Lung (tissue), 12 donors: ENCODE measurements around the gene ATP11B. TPM values are rescaled to one million over a fixed set of nuclear protein-coding genes. Genes with fewer than 3 reads are reported as not detected.
"Not testable (repeated sequence)": the region's sequence is repeated elsewhere in the genome, so short reads cannot be mapped to it uniquely, and the experiment has no call there.

Experiments
- ATAC-seq: fragments of 200-7000 bp; cut with Tn5 transposase; one replicate; pipeline ENCODE4 v1.9.1; 2020; ENCODE audit warnings: moderate number of reproducible peaks; ENCODE audit not compliant: insufficient read depth, low FRiP score
- DNase-seq, 3 donors: peaks; one replicate each; pipeline ENCODE4 v3.0.0-alpha.2; 2013 to 2017
- H3K27ac ChIP-seq, 2 donors: one replicate each; pipeline ENCODE4 v1.5.1; 2013; ENCODE audit warnings: mild to moderate bottlenecking in 2 of 2, moderate library complexity in 2 of 2, control low read depth in 1 of 2, inconsistent platforms in 1 of 2, low read depth in 1 of 2, low read length in 1 of 2
- H3K27me3 ChIP-seq, 3 donors: one replicate each; pipeline ENCODE4 v1.5.1; 2013; ENCODE audit warnings: low read length in 2 of 3; ENCODE audit not compliant: control insufficient read depth in 3 of 3, insufficient read depth in 3 of 3
- H3K36me3 ChIP-seq, 4 donors: one replicate each; pipeline ENCODE4 v1.5.1; 2013; ENCODE audit warnings: low read length in 4 of 4, mild to moderate bottlenecking in 1 of 4, moderate library complexity in 1 of 4; ENCODE audit not compliant: control insufficient read depth in 4 of 4, insufficient read depth in 4 of 4
- H3K4me1 ChIP-seq, 5 donors: one replicate each; pipeline ENCODE4 v1.5.1; 2013; ENCODE audit warnings: low read length in 5 of 5, mild to moderate bottlenecking in 2 of 5, moderate library complexity in 1 of 5; ENCODE audit not compliant: control insufficient read depth in 5 of 5, insufficient read depth in 5 of 5
- H3K4me3 ChIP-seq: one replicate; pipeline ENCODE4 v1.5.1; 2013; ENCODE audit warnings: mild to moderate bottlenecking, control low read depth, moderate library complexity
- H3K9ac ChIP-seq, 2 donors: one replicate each; pipeline ENCODE4 v1.5.1; 2013; ENCODE audit warnings: low read length in 2 of 2, control low read depth in 1 of 2; ENCODE audit not compliant: insufficient read depth in 1 of 2
- H3K9me3 ChIP-seq, 4 donors: one replicate each; pipeline ENCODE4 v1.5.1; 2013; ENCODE audit warnings: low read length in 3 of 4, mild to moderate bottlenecking in 1 of 4, moderate library complexity in 1 of 4; ENCODE audit not compliant: control insufficient read depth in 4 of 4, insufficient read depth in 3 of 4
- CTCF ChIP-seq: IDR thresholded peaks from 2 replicates; pipeline ENCODE4 v1.5.1; 2012; ENCODE audit warnings: mild to moderate bottlenecking; ENCODE audit errors: control extremely low read depth, extremely low read depth
- WGBS, 2 donors: extraction: QIAGEN DNeasy Blood & Tissue Kit; methylation state at CpG; one replicate each; pipeline ENCODE4 v1.1.7; 2013; 5-methylcytosine and 5-hydroxymethylcytosine counted together
- polyA plus RNA-seq, 2 donors: library from polyadenylated mRNA; stranded (reverse); fragments of 200-250 nt; gene quantifications; one replicate each; pipeline ENCODE4 v1.2.1, GENCODE V29; 2013
- total RNA-seq, 2 donors: library from RNA; depleted of rRNA in 1 of 2; stranded (reverse); fragments of >200 nt in 1 of 2; gene quantifications; one replicate each; pipeline ENCODE4 v1.2.1, GENCODE V29; 2014 to 2021
- donor health status: control.
- donor health status: control.
- donor health status: Bipolar disorder and iron deficiency.
- donor health status: healthy.
- donor health status: DM: yes; HTN: yes; CAD: no.

The ATP11B gene
- total and polyA plus RNA-seq, 4 donors = 8.3 to 111 (median 39.7) TPM

GRCh38 chr3:182821221-182821981, 28.1 kb downstream of the ATP11B start:
- Histone ChIP-seq H3K9me3 (no peaks in the 10 kb centered on the region), H3K27me3 (no peaks in the 10 kb centered on the region), H3K27ac (no peak overlapping the region), H3K36me3 (peaks cover 0 to 4% (median 1%) of the 10 kb centered on the region in 4 donors), H3K4me1 (peaks cover 0 to 6% (median 2%) of the 10 kb centered on the region in 5 donors), H3K4me3 (no peak overlapping the region), H3K9ac (no peak overlapping the region)
- TF ChIP-seq CTCF = no peak
- DNase-seq (no peak), ATAC-seq (no peak)
- WGBS, 2 donors = 92 to 96% methylated on average over 4 of the region's 4 CpGs

GRCh38 chr3:182822260-182822659, 29.0 kb downstream of the ATP11B start:
- H3K27me3 ChIP-seq, H3K9me3 ChIP-seq, DNase-seq, H3K27ac ChIP-seq, H3K9ac ChIP-seq, H3K36me3 ChIP-seq, ATAC-seq, H3K4me3 ChIP-seq, H3K4me1 ChIP-seq: not testable (repeated sequence)
- 94 to 96% methylated on average over 5 of the region's 5 CpGs for WGBS, 2 donors

GRCh38 chr3:182824957-182825356, 31.7 kb downstream of the ATP11B start:
- no peaks in the 10 kb centered on the region for H3K27me3 ChIP-seq
- H3K27ac ChIP-seq = no peak overlapping the region
- no peak overlapping the region for H3K4me3 ChIP-seq
- no peak for ATAC-seq
- H3K9me3 ChIP-seq = no peaks in the 10 kb centered on the region
- H3K4me1 ChIP-seq = peaks cover 0 to 6% (median 0%) of the 10 kb centered on the region in 5 donors
- peaks cover 0 to 4% (median 1%) of the 10 kb centered on the region in 4 donors for H3K36me3 ChIP-seq
- TF ChIP-seq CTCF = no peak
- H3K9ac ChIP-seq = no peak overlapping the region
- DNase-seq = no peak

- WGBS, 2 donors = 91 to 98% methylated on average over 4 of the region's 4 CpGs
- Histone ChIP-seq H3K4me1 (peaks cover 0 to 2% (median 0%) of the 10 kb centered on the region in 5 donors), H3K9me3 (no peaks in the 10 kb centered on the region), H3K4me3 (no peak overlapping the region), H3K27ac (no peak overlapping the region), H3K36me3 (peaks cover 0 to 6% (median 3%) of the 10 kb centered on the region in 4 donors), H3K9ac (no peak overlapping the region), H3K27me3 (no peaks in the 10 kb centered on the region)
- DNase-seq = no peak
- no peak for ATAC-seq
- TF ChIP-seq CTCF = no peak
Measured at GRCh38 chr3:182829761-182830405, 36.6 kb downstream of the ATP11B start.
